K562 (cell line): Measurements from ENCODE around the gene EBI3. TPM values are rescaled to one million over a fixed set of nuclear protein-coding genes. Genes with fewer than 3 reads are reported as not detected.

Experiments used
- BACH1 ChIP-seq: fragments of 200-800 bp; sonication (Bioruptor generic); IDR thresholded peaks from 2 replicates; pipeline ENCODE4 v1.6.1; 2016; ENCODE audit warnings: missing genetic modification characterization, missing compliant biosample characterization
- BRF1 ChIP-seq: IDR thresholded peaks from 3 replicates; pipeline ENCODE4 v1.6.1; 2011; ENCODE audit warnings: borderline replicate concordance, mild to moderate bottlenecking; ENCODE audit not compliant: insufficient read length; ENCODE audit errors: extremely low read depth
- CEBPB ChIP-seq: fragments of 450-650 bp; IDR thresholded peaks from 2 replicates; pipeline ENCODE4 v1.6.1; 2016; ENCODE audit warnings: missing genetic modification characterization, missing compliant biosample characterization
- CEBPG ChIP-seq, 3 experiments: fragments of 200-800 bp in 1 of 3; sonication (Bioruptor generic) in 1 of 3; sonication (generic) in 1 of 3; formaldehyde crosslinking in 1 of 3; IDR thresholded peaks in 2 of 3; conservative IDR thresholded peaks in 1 of 3; 2 replicates each; pipeline versions ENCODE4 v1.6.1 to v1.8.0; 2016 to 2022; ENCODE audit warnings: missing compliant biosample characterization in 2 of 3, missing genetic modification characterization in 2 of 3, mild to moderate bottlenecking in 1 of 3, missing genetic modification reagents in 1 of 3
- ETS1 ChIP-seq: conservative IDR thresholded peaks from 2 replicates; pipeline ENCODE4 v1.6.1; 2011; ENCODE audit warnings: low read depth, mild to moderate bottlenecking, low read length; ENCODE audit not compliant: control insufficient read depth
- HDAC2 ChIP-seq: fragments of 450-650 bp; IDR thresholded peaks from 2 replicates; pipeline ENCODE4 v1.6.1; 2016; ENCODE audit warnings: mild to moderate bottlenecking
- MECOM ChIP-seq: fragments of 250-450 bp; sonication (Bioruptor Pico); IDR thresholded peaks from 2 replicates; pipeline ENCODE4 v1.8.0; 2022; ENCODE audit warnings: inconsistent platforms
- MXI1 ChIP-seq: IDR thresholded peaks from 2 replicates; pipeline ENCODE4 v1.6.1; 2011; ENCODE audit warnings: low read depth, mild to moderate bottlenecking, improper control_type of control experiment, low read length
- NCOA6 ChIP-seq: fragments of 450-650 bp; IDR thresholded peaks from 2 replicates; pipeline ENCODE4 v1.6.1; 2017; ENCODE audit warnings: mild to moderate bottlenecking
- POLR2AphosphoS2 ChIP-seq: IDR thresholded peaks from 2 replicates; pipeline ENCODE4 v1.6.1; 2012; ENCODE audit warnings: low read length, improper control_type of control experiment
- PURB ChIP-seq: sonication (generic); formaldehyde crosslinking; IDR thresholded peaks from 2 replicates; pipeline ENCODE4 v1.9.0; 2021; ENCODE audit warnings: low read depth, mild to moderate bottlenecking, missing genetic modification reagents
- RUNX1 ChIP-seq: sonication (generic); IDR thresholded peaks from 2 replicates; pipeline ENCODE4 v1.6.1; 2016; ENCODE audit warnings: antibody characterized with exemption, low read depth
- SIN3A ChIP-seq, 2 experiments: fragments of 150-350 bp in 1 of 2; IDR thresholded peaks; 2 replicates each; pipeline ENCODE4 v1.6.1; 2011 to 2016; ENCODE audit warnings: borderline replicate concordance in 2 of 2, low read depth in 2 of 2, low read length in 2 of 2, mild to moderate bottlenecking in 2 of 2, moderate library complexity in 2 of 2; ENCODE audit not compliant: control insufficient read depth in 1 of 2
- SMAD4 ChIP-seq: fragments of 250-450 bp; sonication (Bioruptor Pico); conservative IDR thresholded peaks from 2 replicates; pipeline ENCODE4 v1.8.0; 2021; ENCODE audit warnings: inconsistent platforms, mild to moderate bottlenecking, moderate library complexity
- XRCC5 ChIP-seq: fragments of 200-400 bp; formaldehyde crosslinking; IDR thresholded peaks from 2 replicates; pipeline ENCODE4 v1.6.1; 2017; ENCODE audit warnings: low read depth, mild to moderate bottlenecking, low read length
- ZNF668 ChIP-seq: fragments of 250-450 bp; sonication (Bioruptor Pico); IDR thresholded peaks from 2 replicates; pipeline ENCODE4 v1.8.0; 2022; ENCODE audit warnings: mild to moderate bottlenecking, inconsistent platforms
- ZNF780A ChIP-seq: fragments of 250-450 bp; sonication (Bioruptor Pico); IDR thresholded peaks from 2 replicates; pipeline ENCODE4 v1.5.0; 2021; ENCODE audit warnings: mild to moderate bottlenecking
- polyA plus RNA-seq, 8 experiments: library from polyadenylated mRNA; depleted of rRNA in 4 of 8; stranded (reverse) in 5 of 8; unstranded in 3 of 8; fragments of >200 nt; fragmentation: Nextera tagmentation in 2 of 8; fragmentation: Illumina TruSeq in 1 of 8; extraction: Ambion mirVana in 2 of 8; extraction: Trizol in 1 of 8; gene quantifications; 2 replicates each; pipeline versions ENCODE4 v1.2.1 to v1.2.3, GENCODE V29; 2011 to 2014; ENCODE audit warnings: inconsistent platforms in 1 of 8, missing spikeins in 1 of 8
- total RNA-seq, 7 experiments: library from RNA; depleted of rRNA in 6 of 7; stranded (reverse); fragments of >200 nt in 6 of 7; fragmentation: Illumina TruSeq in 2 of 7; extraction: Trizol in 2 of 7; gene quantifications; 2 replicates each; pipeline versions ENCODE4 v1.2.1 to v1.2.3, GENCODE V29; 2011 to 2021; ENCODE audit warnings: low replicate concordance in 1 of 7
- TF ChIP-seq, protein P1 (sequence below): sonication (generic); formaldehyde crosslinking; IDR thresholded peaks from 2 replicates; pipeline ENCODE4 v1.8.0; 2023; ENCODE audit warnings: missing genetic modification reagents, mild to moderate bottlenecking, borderline replicate concordance
- TF ChIP-seq, protein P2 (sequence below): fragments of 250-450 bp; sonication (Bioruptor Pico); IDR thresholded peaks from 2 replicates; pipeline ENCODE4 v1.4.0; 2020; ENCODE audit warnings: borderline replicate concordance

EBI3 gene
- total and polyA plus RNA-seq, 9 of the 15 experiments (the other 6 are each of a cell fraction or from before 2014, with no cell fraction given) = 0.08 to 0.35 (median 0.22) TPM; not detected in 6

GRCh38 chr19:4233282-4233853, 4.0 kb downstream of the EBI3 start (continued):
- no peak for TF ChIP-seq ETS1
- TF ChIP-seq CEBPB (tag) = no peak
- TF ChIP-seq POLR2AphosphoS2 = no peak
- TF ChIP-seq HDAC2 = peak; percentile 99
- no peak for TF ChIP-seq CEBPG (CRISPR knock-in tag; IDR thresholded peaks at IDR 0.05)
- TF ChIP-seq CEBPG (tag; conservative IDR thresholded peaks at IDR 0.05 in 1 of 2, IDR thresholded peaks at IDR 0.05 in 1 of 2) = no peak
- TF ChIP-seq, protein P1, sequence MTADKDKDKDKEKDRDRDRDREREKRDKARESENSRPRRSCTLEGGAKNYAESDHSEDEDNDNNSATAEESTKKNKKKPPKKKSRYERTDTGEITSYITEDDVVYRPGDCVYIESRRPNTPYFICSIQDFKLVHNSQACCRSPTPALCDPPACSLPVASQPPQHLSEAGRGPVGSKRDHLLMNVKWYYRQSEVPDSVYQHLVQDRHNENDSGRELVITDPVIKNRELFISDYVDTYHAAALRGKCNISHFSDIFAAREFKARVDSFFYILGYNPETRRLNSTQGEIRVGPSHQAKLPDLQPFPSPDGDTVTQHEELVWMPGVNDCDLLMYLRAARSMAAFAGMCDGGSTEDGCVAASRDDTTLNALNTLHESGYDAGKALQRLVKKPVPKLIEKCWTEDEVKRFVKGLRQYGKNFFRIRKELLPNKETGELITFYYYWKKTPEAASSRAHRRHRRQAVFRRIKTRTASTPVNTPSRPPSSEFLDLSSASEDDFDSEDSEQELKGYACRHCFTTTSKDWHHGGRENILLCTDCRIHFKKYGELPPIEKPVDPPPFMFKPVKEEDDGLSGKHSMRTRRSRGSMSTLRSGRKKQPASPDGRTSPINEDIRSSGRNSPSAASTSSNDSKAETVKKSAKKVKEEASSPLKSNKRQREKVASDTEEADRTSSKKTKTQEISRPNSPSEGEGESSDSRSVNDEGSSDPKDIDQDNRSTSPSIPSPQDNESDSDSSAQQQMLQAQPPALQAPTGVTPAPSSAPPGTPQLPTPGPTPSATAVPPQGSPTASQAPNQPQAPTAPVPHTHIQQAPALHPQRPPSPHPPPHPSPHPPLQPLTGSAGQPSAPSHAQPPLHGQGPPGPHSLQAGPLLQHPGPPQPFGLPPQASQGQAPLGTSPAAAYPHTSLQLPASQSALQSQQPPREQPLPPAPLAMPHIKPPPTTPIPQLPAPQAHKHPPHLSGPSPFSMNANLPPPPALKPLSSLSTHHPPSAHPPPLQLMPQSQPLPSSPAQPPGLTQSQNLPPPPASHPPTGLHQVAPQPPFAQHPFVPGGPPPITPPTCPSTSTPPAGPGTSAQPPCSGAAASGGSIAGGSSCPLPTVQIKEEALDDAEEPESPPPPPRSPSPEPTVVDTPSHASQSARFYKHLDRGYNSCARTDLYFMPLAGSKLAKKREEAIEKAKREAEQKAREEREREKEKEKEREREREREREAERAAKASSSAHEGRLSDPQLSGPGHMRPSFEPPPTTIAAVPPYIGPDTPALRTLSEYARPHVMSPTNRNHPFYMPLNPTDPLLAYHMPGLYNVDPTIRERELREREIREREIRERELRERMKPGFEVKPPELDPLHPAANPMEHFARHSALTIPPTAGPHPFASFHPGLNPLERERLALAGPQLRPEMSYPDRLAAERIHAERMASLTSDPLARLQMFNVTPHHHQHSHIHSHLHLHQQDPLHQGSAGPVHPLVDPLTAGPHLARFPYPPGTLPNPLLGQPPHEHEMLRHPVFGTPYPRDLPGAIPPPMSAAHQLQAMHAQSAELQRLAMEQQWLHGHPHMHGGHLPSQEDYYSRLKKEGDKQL (CRISPR knock-in tag) = no peak
- TF ChIP-seq XRCC5 = peak; percentile 86; the same call in 1 of the 2 replicates
- TF ChIP-seq ZNF780A (CRISPR knock-in tag) = no peak
- TF ChIP-seq SIN3A (IDR thresholded peaks at IDR 0.05; ENCODE audit: borderline replicate concordance in 2 of 2, control insufficient read depth in 1 of 2, low read depth in 2 of 2, low read length in 2 of 2) = no peak
- TF ChIP-seq BACH1 (tag) = no peak
- TF ChIP-seq RUNX1 = no peak
- no peak for TF ChIP-seq ZNF668 (CRISPR knock-in tag)
- TF ChIP-seq MECOM (CRISPR knock-in tag) = no peak
- TF ChIP-seq MXI1 = no peak
- TF ChIP-seq BRF1 = no peak
- no peak for TF ChIP-seq NCOA6
- TF ChIP-seq PURB = no peak
- TF ChIP-seq, protein P2, sequence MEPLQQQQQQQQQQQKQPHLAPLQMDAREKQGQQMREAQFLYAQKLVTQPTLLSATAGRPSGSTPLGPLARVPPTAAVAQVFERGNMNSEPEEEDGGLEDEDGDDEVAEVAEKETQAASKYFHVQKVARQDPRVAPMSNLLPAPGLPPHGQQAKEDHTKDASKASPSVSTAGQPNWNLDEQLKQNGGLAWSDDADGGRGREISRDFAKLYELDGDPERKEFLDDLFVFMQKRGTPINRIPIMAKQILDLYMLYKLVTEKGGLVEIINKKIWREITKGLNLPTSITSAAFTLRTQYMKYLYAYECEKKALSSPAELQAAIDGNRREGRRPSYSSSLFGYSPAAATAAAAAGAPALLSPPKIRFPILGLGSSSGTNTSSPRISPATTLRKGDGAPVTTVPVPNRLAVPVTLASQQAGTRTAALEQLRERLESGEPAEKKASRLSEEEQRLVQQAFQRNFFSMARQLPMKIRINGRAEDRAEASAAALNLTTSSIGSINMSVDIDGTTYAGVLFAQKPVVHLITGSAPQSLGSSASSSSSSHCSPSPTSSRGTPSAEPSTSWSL (CRISPR knock-in tag) = no peak
- no peak for TF ChIP-seq SMAD4 (CRISPR knock-in tag)
